ENCODE data around the gene RAC2.
A peak's percentile ranks its signal among the peaks of the same experiment; 100 is the strongest.

The RAC2 gene

GRCh38 chr22:37249986-37250385, 5.9 kb upstream of the RAC2 start:
- Histone ChIP-seq H3K4me1 (peaks cover 4% of the 10 kb centered on the region; the same call in 1 of the 2 replicates), H3K27me3 (no peaks in the 10 kb centered on the region), H3K4me3 (ENCODE audit: low read depth, low read length) (no peak overlapping the region), H3K36me3 (no peaks in the 10 kb centered on the region), H3K9me3 (no peaks in the 10 kb centered on the region)
- DNase-seq: no peak
- no peak for TF ChIP-seq CTCF (IDR thresholded peaks at IDR 0.05; ENCODE audit: low read depth, low read length)

- Histone ChIP-seq H3K36me3 (no peaks in the 10 kb centered on the region), H3K4me1 (peaks cover 3% of the 10 kb centered on the region; the same call in 1 of the 2 replicates), H3K4me3 (ENCODE audit: low read depth, low read length) (no peak overlapping the region), H3K9me3 (no peaks in the 10 kb centered on the region), H3K27me3 (no peaks in the 10 kb centered on the region)
- no peak for DNase-seq
- no peak for TF ChIP-seq CTCF (IDR thresholded peaks at IDR 0.05; ENCODE audit: low read depth, low read length)
These were observed 4.2 kb upstream of the RAC2 start for GRCh38 chr22:37248251-37248650.

GRCh38 chr22:37245740-37246139, 1.7 kb upstream of the RAC2 start:
- no peak for DNase-seq
- H3K4me1 ChIP-seq: no peaks in the 10 kb centered on the region; the same call in 1 of the 2 replicates
- no peak for TF ChIP-seq CTCF (IDR thresholded peaks at IDR 0.05; ENCODE audit: low read depth, low read length)
- no peaks in the 10 kb centered on the region for H3K36me3 ChIP-seq
- H3K4me3 ChIP-seq (ENCODE audit: low read depth, low read length): no peak overlapping the region
- no peaks in the 10 kb centered on the region for H3K27me3 ChIP-seq
- no peaks in the 10 kb centered on the region for H3K9me3 ChIP-seq

GRCh38 chr22:37244922-37245722, 1.1 kb upstream of the RAC2 start:
- Histone ChIP-seq H3K36me3 (no peaks in the 10 kb centered on the region), H3K27me3 (no peaks in the 10 kb centered on the region), H3K9me3 (no peaks in the 10 kb centered on the region), H3K4me1 (no peaks in the 10 kb centered on the region; the same call in 1 of the 2 replicates), H3K4me3 (ENCODE audit: low read depth, low read length) (no peak overlapping the region)
- no peak for TF ChIP-seq CTCF (IDR thresholded peaks at IDR 0.05; ENCODE audit: low read depth, low read length)
- no peak for DNase-seq

- DNase-seq: no peak
- no peaks in the 10 kb centered on the region for H3K27me3 ChIP-seq
- H3K4me1 ChIP-seq: no peaks in the 10 kb centered on the region; the same call in 1 of the 2 replicates
- H3K36me3 ChIP-seq: no peaks in the 10 kb centered on the region
- H3K4me3 ChIP-seq (ENCODE audit: low read depth, low read length): peak overlapping the region; percentile 53
- TF ChIP-seq CTCF (IDR thresholded peaks at IDR 0.05; ENCODE audit: low read depth, low read length): no peak
- no peaks in the 10 kb centered on the region for H3K9me3 ChIP-seq
These were observed 511 bp downstream of the RAC2 start for GRCh38 chr22:37243402-37244113.
